ENCODE measurements around the gene STK35. TPM values are rescaled to one million over a fixed set of nuclear protein-coding genes. Genes with fewer than 3 reads are reported as not detected.

Gene STK35
- 8.1 and 10.8 TPM in 2 replicates for polyA plus RNA-seq
- polyA minus RNA-seq = 33.3 and 39.7 TPM in 2 replicates

- Histone ChIP-seq H3K4me2 (ENCODE audit: low read length) (peak within 1 kb of the TSS; percentile 80), H3K9me3 (ENCODE audit: low read length) (no peaks in the 10 kb centered on the region), H3K36me3 (ENCODE audit: insufficient read depth, low read length) (no peaks in the 10 kb centered on the region), H3F3A (ENCODE audit: insufficient read depth, low read length, poor library complexity, severe bottlenecking) (no peaks in the 10 kb centered on the region), H3K27me3 (ENCODE audit: insufficient read depth, low read depth, low read length) (no peaks in the 10 kb centered on the region), H2AFZ (ENCODE audit: low read depth, low read length) (peak within 1 kb of the TSS; percentile 91), H3K9me2 (ENCODE audit: insufficient read depth, low read length) (no peaks in the 10 kb centered on the region), H3K79me2 (replicated peaks; ENCODE audit: insufficient read depth, low read length) (peaks cover 31% of the 10 kb centered on the region), H3K4me3 (ENCODE audit: low read length) (peak within 1 kb of the TSS; percentile 99), H4K20me1 (ENCODE audit: insufficient read depth) (no peaks in the 10 kb centered on the region), H3K27ac (ENCODE audit: low read length) (peak within 1 kb of the TSS; percentile 97), H3K9ac (ENCODE audit: low read length) (peak within 1 kb of the TSS; percentile 92)
- TF ChIP-seq EP300 (conservative IDR thresholded peaks at IDR 0.05; ENCODE audit: poor library complexity, severe bottlenecking) (peak; percentile 3), POLR2AphosphoS5 (IDR thresholded peaks at IDR 0.05) (no peak), RAD21 (conservative IDR thresholded peaks at IDR 0.05) (no peak)
- TF ChIP-seq, protein P1, sequence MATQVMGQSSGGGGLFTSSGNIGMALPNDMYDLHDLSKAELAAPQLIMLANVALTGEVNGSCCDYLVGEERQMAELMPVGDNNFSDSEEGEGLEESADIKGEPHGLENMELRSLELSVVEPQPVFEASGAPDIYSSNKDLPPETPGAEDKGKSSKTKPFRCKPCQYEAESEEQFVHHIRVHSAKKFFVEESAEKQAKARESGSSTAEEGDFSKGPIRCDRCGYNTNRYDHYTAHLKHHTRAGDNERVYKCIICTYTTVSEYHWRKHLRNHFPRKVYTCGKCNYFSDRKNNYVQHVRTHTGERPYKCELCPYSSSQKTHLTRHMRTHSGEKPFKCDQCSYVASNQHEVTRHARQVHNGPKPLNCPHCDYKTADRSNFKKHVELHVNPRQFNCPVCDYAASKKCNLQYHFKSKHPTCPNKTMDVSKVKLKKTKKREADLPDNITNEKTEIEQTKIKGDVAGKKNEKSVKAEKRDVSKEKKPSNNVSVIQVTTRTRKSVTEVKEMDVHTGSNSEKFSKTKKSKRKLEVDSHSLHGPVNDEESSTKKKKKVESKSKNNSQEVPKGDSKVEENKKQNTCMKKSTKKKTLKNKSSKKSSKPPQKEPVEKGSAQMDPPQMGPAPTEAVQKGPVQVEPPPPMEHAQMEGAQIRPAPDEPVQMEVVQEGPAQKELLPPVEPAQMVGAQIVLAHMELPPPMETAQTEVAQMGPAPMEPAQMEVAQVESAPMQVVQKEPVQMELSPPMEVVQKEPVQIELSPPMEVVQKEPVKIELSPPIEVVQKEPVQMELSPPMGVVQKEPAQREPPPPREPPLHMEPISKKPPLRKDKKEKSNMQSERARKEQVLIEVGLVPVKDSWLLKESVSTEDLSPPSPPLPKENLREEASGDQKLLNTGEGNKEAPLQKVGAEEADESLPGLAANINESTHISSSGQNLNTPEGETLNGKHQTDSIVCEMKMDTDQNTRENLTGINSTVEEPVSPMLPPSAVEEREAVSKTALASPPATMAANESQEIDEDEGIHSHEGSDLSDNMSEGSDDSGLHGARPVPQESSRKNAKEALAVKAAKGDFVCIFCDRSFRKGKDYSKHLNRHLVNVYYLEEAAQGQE (IDR thresholded peaks at IDR 0.05; ENCODE audit: borderline replicate concordance) = no peak
- TF ChIP-seq, protein P2, sequence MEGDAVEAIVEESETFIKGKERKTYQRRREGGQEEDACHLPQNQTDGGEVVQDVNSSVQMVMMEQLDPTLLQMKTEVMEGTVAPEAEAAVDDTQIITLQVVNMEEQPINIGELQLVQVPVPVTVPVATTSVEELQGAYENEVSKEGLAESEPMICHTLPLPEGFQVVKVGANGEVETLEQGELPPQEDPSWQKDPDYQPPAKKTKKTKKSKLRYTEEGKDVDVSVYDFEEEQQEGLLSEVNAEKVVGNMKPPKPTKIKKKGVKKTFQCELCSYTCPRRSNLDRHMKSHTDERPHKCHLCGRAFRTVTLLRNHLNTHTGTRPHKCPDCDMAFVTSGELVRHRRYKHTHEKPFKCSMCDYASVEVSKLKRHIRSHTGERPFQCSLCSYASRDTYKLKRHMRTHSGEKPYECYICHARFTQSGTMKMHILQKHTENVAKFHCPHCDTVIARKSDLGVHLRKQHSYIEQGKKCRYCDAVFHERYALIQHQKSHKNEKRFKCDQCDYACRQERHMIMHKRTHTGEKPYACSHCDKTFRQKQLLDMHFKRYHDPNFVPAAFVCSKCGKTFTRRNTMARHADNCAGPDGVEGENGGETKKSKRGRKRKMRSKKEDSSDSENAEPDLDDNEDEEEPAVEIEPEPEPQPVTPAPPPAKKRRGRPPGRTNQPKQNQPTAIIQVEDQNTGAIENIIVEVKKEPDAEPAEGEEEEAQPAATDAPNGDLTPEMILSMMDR (IDR thresholded peaks at IDR 0.05; ENCODE audit: poor library complexity, severe bottlenecking) = no peak
Measured at GRCh38 chr20:2101057-2101864, at the start of gene STK35. STK35 (plus strand) TSS chr20:2101827; CDS start chr20:2101882, 55 bp downstream.

DNA sequence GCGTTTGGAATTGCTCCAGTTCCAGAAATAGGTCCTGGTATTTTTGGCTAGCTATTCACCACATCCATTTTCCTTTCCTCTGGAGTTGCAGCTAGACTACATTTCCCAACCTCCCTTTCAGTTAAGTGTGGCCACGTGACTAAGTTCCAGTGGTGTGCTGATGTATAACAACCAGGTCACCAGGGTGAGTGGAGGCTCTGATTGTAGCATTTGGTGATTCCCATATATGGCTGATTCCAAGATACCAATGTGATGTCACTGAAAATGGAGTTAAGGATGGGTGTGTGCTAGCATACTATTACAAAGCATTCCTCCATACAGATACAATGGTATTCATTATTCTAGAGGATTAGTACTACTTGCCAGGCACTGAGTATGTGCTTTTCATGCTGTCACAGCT lies 49.7 kb upstream of the STK35 start:
- no peaks in the 10 kb centered on the region for H3F3A ChIP-seq (ENCODE audit: insufficient read depth, low read length, poor library complexity, severe bottlenecking)
- H3K9ac ChIP-seq (ENCODE audit: low read length) = no peak overlapping the region
- H4K20me1 ChIP-seq (ENCODE audit: insufficient read depth) = no peaks in the 10 kb centered on the region
- H3K27me3 ChIP-seq (ENCODE audit: insufficient read depth, low read depth, low read length) = no peaks in the 10 kb centered on the region
- no peak overlapping the region for H3K4me2 ChIP-seq (ENCODE audit: low read length)
- H3K9me2 ChIP-seq (ENCODE audit: insufficient read depth, low read length) = no peaks in the 10 kb centered on the region
- H2AFZ ChIP-seq (ENCODE audit: low read depth, low read length) = no peak overlapping the region
- no peaks in the 10 kb centered on the region for H3K36me3 ChIP-seq (ENCODE audit: insufficient read depth, low read length)
- no peak overlapping the region for H3K4me3 ChIP-seq (ENCODE audit: low read length)
- TF ChIP-seq MXI1 (conservative IDR thresholded peaks at IDR 0.05; ENCODE audit: poor library complexity, severe bottlenecking) (no peak), EP300 (conservative IDR thresholded peaks at IDR 0.05; ENCODE audit: poor library complexity, severe bottlenecking) (no peak), POLR2AphosphoS5 (IDR thresholded peaks at IDR 0.05) (no peak), EZH2 (IDR thresholded peaks at IDR 0.05; ENCODE audit: borderline replicate concordance, insufficient read depth, low read length, poor library complexity, severe bottlenecking) (no peak), SMC3 (conservative IDR thresholded peaks at IDR 0.05; ENCODE audit: poor library complexity) (no peak), TAF1 (IDR thresholded peaks at IDR 0.05; ENCODE audit: low read depth) (no peak), RAD21 (conservative IDR thresholded peaks at IDR 0.05) (no peak)
- TF ChIP-seq, protein P1 (IDR thresholded peaks at IDR 0.05; ENCODE audit: borderline replicate concordance) = no peak
- TF ChIP-seq, protein P2 (IDR thresholded peaks at IDR 0.05; ENCODE audit: poor library complexity, severe bottlenecking) = no peak
- no peaks in the 10 kb centered on the region for H3K79me2 ChIP-seq (replicated peaks; ENCODE audit: insufficient read depth, low read length)
- H3K9me3 ChIP-seq (ENCODE audit: low read length) = no peaks in the 10 kb centered on the region
- no peak overlapping the region for H3K27ac ChIP-seq (ENCODE audit: low read length)

Measured in neural cell (in vitro differentiated cells).